Ishikawa (cell line): Measurements from ENCODE around the gene PDE4B.

ENCODE experiments used
- CEBPB ChIP-seq: IDR thresholded peaks from 2 replicates; pipeline ENCODE4 v1.6.1; 2012
- CREB1 ChIP-seq: IDR thresholded peaks from 2 replicates; pipeline ENCODE4 v1.6.1; 2012; ENCODE audit warnings: low read depth
- EGR1 ChIP-seq: IDR thresholded peaks from 2 replicates; pipeline ENCODE4 v1.6.1; 2012
- EP300 ChIP-seq: IDR thresholded peaks from 2 replicates; pipeline ENCODE4 v1.6.1; 2012; ENCODE audit warnings: borderline replicate concordance
- FOXM1 ChIP-seq: IDR thresholded peaks from 2 replicates; pipeline ENCODE4 v1.6.1; 2012; ENCODE audit warnings: low read depth, borderline replicate concordance
- MAX ChIP-seq: IDR thresholded peaks from 2 replicates; pipeline ENCODE4 v1.6.1; 2012
- NFIC ChIP-seq: IDR thresholded peaks from 2 replicates; pipeline ENCODE4 v1.6.1; 2012
- RAD21 ChIP-seq: IDR thresholded peaks from 2 replicates; pipeline ENCODE4 v1.6.1; 2012; ENCODE audit warnings: low read depth
- REST ChIP-seq: IDR thresholded peaks from 2 replicates; pipeline ENCODE4 v1.6.1; 2012; ENCODE audit warnings: low read depth, mild to moderate bottlenecking
- TAF1 ChIP-seq: IDR thresholded peaks from 2 replicates; pipeline ENCODE4 v1.6.1; 2012; ENCODE audit warnings: low read depth, mild to moderate bottlenecking
- TCF12 ChIP-seq: IDR thresholded peaks from 2 replicates; pipeline ENCODE4 v1.6.1; 2012; ENCODE audit warnings: low read depth
- TEAD4 ChIP-seq: IDR thresholded peaks from 2 replicates; pipeline ENCODE4 v1.6.1; 2012
- USF1 ChIP-seq: IDR thresholded peaks from 2 replicates; pipeline ENCODE4 v1.6.1; 2012
- YY1 ChIP-seq: IDR thresholded peaks from 2 replicates; pipeline ENCODE4 v1.6.1; 2012; ENCODE audit warnings: low read depth
- ZBTB7A ChIP-seq: IDR thresholded peaks from 2 replicates; pipeline ENCODE4 v1.6.1; 2012; ENCODE audit warnings: low read depth

Gene PDE4B

GRCh38 chr1:66050123-66050522 lies 257.4 kb downstream of the PDE4B start:
- TF ChIP-seq RAD21 (no peak), EP300 (no peak), FOXM1 (no peak), CREB1 (no peak), MAX (no peak), TCF12 (no peak), NFIC (no peak), TEAD4 (no peak)

GRCh38 chr1:66050633-66051032 lies 257.9 kb downstream of the PDE4B start:
- TF ChIP-seq TCF12 (no peak), MAX (no peak), USF1 (no peak), EGR1 (no peak), CREB1 (no peak), EP300 (no peak), TAF1 (no peak), CEBPB (no peak), YY1 (no peak), FOXM1 (no peak), TEAD4 (no peak), RAD21 (no peak), REST (no peak), NFIC (no peak), ZBTB7A (no peak)

- no peak for TF ChIP-seq NFIC
- no peak for TF ChIP-seq EGR1
- no peak for TF ChIP-seq TEAD4
- TF ChIP-seq MAX = no peak
- TF ChIP-seq ZBTB7A = no peak
- TF ChIP-seq TCF12 = no peak
- no peak for TF ChIP-seq EP300
- TF ChIP-seq FOXM1 = no peak
- TF ChIP-seq REST = no peak
- no peak for TF ChIP-seq CEBPB
- TF ChIP-seq CREB1 = no peak
- TF ChIP-seq USF1 = no peak
Measured at GRCh38 chr1:66055092-66055491, 262.4 kb downstream of the PDE4B start.

GRCh38 chr1:66058558-66058957 lies 265.9 kb downstream of the PDE4B start:
- TF ChIP-seq ZBTB7A (no peak), EP300 (no peak), YY1 (no peak), TEAD4 (no peak), EGR1 (no peak), MAX (no peak), NFIC (no peak), CREB1 (no peak), TAF1 (no peak), TCF12 (no peak), REST (no peak), USF1 (no peak), RAD21 (no peak), CEBPB (no peak), FOXM1 (no peak)
